CD4-positive, alpha-beta T cell treated with Interleukin-6 at 100 ng/mL for 8 hours (primary cell): ENCODE measurements around the gene MTMR10.

Source experiments
- DNase-seq: peaks from one replicate; pipeline ENCODE4 v3.0.0-alpha.2; 2020; ENCODE audit warnings: mixed read lengths, low spot score

Gene MTMR10, protein sequence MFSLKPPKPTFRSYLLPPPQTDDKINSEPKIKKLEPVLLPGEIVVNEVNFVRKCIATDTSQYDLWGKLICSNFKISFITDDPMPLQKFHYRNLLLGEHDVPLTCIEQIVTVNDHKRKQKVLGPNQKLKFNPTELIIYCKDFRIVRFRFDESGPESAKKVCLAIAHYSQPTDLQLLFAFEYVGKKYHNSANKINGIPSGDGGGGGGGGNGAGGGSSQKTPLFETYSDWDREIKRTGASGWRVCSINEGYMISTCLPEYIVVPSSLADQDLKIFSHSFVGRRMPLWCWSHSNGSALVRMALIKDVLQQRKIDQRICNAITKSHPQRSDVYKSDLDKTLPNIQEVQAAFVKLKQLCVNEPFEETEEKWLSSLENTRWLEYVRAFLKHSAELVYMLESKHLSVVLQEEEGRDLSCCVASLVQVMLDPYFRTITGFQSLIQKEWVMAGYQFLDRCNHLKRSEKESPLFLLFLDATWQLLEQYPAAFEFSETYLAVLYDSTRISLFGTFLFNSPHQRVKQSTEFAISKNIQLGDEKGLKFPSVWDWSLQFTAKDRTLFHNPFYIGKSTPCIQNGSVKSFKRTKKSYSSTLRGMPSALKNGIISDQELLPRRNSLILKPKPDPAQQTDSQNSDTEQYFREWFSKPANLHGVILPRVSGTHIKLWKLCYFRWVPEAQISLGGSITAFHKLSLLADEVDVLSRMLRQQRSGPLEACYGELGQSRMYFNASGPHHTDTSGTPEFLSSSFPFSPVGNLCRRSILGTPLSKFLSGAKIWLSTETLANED

DNA sequence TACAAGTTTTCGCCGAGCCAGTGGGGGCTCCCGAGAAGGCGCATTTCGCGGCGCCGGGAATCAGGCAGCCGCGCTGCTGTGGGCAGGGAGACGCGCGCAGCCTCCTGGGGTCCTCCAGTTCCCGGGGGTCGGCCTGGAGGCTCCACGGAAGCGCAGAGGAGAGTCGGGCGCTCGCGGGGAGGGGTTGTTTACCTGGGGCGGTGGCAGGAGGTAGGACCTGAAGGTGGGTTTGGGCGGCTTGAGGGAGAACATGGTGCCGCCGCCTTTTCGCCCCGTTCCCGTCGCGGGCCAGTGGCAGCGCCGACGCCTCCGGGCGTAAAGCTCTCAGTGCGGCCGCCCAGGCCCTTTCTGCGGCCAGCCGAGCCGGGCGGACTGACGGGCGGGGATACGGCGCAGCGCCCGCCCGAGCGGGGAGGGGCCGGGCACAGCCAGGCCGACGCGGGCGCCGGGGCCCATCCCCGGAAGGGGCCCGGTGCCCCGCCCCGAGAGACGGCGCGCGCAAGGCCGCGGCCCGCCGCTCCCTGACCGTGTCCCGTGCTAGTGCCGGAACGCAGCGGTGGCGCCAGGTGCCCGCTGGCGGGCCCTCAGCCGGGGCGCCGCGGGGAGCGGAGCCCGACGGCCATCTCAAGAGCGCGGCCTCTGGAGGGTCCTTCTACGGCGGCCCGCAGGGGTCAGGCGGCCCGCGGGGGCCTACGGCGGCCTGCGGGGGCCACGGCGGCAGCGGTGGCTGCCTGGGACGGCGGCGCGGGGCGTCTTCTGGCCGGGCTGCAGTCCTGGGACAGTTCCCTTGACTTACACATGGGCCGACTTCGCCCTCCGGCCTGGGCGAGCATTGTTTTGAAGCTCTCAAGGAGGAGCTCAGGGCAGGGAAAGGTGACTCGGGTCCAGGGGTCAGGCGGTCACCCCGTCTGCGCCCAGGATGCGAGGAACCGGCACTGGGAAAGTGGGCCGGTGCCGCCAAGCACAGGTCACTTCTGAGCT lies at the start of gene MTMR10:
TSS of gene MTMR10 (minus strand) at position 374 of the 981 bp plus-strand sequence. CDS start at position 252, 122 bp downstream.
- DNase-seq: peak; percentile 55

DNA sequence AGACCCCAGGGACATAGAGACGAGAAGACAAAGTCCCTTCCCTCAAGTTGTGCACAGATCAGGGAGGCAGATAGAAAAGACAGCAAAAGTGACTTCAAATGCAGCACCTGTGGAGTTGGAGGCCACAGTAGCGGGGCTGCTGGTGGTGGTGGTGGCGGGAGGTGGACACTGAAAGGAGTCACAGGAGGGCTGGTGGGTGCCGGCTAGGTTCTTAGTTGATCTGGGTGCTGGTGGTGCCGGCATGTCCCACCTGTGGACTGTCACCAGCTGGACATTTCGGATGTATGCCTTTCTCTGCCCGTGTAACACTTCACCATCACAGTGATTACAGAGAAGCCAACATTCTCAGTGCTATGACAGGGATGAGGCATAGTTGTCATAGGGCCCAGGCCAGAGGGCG lies 49.2 kb upstream of the MTMR10 start:
- no peak for DNase-seq

DNA sequence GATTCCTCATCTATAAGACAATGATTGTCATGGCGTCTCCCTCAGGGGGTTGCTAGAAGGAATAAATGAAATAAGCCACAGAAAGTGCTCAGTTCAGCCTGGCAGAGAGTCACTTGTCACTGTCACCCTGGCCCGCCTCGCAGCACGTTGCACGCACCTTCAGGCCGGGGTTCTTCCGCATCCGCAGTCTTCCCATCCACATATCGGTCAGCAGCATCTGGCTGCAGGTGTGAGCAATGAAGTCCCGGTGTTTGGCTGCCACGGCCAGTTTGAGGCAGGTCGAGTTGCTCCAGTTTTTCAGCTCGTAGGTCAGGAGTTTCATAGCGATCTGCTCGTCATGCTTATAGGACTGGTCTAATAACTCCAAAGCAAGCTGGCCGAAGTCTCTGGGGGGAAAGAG lies 48.5 kb upstream of the MTMR10 start:
- no peak for DNase-seq

DNA sequence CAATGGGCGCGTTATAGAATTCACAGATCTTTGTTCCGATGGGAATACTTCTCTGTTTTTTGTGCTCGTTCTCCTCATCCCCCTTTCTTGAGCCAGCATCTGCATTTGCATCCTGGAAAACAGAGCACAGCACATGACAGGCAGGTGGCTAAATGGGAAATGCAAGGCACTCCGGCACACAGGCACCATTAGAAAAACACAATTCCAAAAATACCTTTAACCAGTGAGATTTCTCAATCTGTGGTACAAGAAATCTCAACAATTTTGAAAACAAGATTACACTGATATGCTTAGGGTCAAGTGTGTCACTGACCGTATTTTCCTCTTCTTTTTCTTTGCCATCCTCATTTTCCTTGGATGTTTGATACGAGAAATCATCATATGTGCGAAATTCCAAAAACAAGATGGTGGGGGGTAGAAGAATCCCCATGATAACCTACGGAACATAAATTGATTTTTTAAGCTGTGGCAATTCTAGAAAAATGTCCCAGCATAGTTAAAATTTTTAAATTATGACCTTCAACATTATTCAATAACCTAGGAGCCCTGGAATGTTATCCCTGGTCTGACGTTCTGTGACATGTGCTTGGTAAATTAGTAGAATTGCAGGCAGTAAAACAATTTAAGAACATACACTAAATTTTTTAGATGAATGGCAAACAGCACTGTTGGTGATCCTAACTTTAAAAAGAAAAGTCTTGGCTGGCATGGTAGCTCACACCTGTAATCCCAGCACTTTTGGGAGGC lies 46.5 kb upstream of the MTMR10 start:
- DNase-seq: no peak

DNA sequence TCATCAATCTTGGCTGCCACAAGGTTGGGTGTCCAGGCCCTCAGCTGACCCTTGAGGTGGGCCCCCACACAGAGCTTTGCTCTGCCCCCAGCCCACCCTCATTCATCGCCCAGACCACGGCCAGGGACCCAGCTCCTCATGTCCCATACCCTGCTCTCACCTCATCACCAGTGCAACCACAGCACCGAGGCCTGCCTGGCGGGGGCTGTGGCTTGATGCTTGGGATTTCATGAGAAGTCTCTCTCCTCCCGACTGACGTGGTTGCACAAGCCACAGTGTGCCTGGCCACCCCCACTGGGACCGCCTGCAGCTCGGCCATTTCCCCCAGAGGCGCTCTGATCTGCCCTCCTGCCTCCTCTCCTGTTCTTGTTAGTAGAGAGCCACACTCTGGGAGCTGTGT lies 45.4 kb upstream of the MTMR10 start:
- DNase-seq: no peak

DNA sequence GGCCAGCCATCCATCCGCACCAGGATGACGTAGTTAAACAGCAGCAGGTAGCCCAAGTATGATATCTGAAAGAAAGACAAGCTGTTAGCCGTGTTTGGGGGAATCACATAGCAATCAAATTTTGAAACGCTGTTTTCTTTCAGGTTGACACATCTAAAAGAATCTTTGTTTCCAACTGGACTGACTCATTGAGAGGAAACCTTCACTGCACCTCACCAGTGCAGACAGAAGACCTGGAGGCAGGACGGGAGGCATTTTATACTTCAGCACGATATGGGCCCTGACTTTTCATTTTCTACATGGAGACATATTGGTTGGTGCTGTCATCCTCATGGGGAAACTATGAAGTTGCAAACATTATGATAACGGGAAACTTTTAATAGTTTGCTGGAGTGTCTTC lies 44.2 kb upstream of the MTMR10 start:
- DNase-seq: no peak

DNA sequence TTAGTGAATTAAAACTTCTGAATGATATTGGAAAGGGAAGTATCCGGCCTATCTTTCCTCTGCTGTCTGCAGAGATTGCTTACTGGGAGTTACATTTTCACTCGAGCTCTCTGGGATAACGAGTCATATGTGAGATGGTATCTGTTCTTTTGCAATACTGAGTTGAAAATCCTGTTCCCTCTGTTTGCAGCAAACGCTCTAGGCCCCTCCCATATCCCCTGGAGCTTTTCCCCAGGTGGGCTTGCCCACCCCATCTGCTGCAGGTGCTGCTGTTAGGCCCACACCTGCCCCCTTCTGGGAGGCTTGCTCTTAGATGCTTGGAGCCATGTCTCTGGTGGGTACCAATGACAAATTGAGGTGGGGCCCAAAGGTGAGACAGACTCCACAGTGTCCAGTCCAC lies 42.7 kb upstream of the MTMR10 start:
- DNase-seq: no peak

DNA sequence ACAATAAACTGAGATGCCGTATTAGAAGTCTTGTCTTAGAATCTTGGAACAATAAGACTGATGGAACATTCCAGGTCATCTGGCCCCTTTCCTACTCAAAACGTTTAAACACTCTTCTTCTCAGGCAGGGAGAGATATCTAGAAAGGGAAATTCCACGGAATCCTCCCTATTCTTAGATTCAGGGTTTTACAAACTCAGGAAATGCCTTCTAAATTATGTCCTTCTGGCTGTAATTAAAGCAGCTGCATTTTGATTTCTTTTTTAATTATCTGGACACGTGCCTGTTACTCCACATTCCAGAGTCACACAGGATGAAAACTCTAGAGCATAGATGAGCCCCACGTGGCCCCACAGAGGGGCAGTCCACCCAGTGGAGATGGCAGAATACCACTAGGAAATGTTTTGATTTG lies 41.5 kb upstream of the MTMR10 start:
- DNase-seq: no peak

DNA sequence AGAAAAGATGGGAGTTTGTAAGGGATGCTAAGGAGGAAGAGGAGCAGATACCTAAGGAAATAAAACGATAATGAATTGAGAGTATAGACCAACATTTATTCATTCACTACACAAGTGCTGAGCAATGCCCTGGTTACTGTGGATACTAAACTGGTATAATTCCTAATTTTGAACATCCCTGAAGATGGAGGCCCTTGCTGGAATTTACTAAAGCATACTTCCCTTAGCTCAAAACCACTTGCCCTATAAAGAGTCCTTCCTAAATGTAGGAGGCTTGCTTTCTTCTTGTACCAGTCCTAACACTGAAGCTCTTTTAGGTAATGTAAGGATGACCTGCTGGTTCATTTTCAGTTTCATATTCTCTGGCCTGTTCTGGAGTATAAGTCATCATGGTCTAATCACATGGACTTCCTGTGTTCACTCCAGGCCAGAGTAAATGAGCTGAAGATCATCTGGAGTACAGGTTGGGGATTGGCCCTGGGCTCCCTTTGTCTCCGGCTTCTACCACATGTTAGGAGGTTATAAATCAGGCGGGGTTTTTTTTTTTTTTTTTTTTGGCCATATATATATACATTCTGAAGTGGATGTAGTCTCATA lies 40.1 kb upstream of the MTMR10 start:
- no peak for DNase-seq

DNA sequence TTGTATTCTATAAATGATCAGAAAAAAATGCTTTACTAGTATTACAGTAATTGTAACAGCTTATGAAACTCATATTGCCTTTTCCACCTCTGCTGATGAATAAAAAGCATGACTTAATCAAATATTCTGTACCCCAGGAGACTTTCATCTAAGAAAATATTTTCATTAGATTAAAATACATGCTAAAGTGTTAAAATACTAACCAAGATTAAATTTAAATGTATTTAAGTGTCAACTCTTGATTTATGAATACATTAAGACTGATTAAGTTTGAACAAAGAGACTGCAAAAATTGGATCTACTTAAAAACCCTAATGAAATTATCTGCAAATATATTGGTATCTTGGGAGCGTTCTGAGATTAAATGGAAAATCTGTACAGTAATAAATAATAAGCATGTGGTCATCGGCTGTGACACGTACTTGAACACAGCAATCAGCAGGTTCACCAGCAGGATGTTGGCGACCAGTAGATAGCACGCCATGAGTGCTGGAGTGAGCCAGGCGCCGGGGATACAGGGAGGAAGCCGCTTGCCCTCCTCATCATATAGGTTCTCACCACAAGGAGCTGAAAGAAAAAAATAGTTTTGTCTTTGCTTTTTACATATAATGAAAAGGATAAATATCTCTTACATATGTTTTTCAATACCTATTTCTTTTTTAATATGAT lies 36.6 kb upstream of the MTMR10 start:
- DNase-seq: no peak

DNA sequence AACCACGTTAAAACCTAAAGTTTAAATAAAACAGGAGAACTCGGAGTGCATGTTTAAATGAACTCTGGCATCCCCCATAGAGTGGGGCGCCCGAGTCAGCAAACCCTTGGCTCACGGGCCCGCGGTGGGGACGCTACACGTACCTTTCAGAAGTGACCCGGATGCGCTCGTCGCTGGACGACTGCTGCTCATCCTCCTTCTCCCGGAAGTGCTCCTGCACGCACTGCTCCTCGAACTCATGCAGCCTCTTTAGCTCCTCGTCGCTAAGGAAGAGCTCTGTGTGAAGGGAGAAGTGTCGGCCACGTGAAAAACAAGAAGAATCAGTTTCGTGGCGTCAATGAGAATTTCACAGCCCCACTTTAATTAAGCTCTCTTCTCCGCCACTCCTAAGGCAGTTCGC lies 34.6 kb upstream of the MTMR10 start:
- no peak for DNase-seq

DNA sequence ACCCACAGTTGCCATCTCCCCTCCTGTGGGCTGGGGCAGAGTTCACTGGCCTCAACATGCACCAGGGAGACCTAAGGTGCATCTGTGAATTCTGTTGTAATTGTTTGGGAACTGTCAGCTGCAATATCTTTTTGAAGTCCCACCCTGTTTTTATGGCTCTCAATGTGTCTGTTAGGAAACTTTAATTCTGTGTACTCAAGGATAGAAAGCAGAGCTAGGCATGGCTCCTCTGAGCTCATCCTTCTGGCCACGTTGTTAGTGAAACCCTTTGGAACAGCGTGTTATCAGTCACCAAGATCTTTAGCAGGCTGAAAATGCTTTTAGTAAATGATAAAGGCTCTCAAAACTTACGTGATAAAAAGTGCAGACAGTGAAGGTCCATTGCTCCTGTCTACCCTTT lies 33.6 kb upstream of the MTMR10 start:
- no peak for DNase-seq

DNA sequence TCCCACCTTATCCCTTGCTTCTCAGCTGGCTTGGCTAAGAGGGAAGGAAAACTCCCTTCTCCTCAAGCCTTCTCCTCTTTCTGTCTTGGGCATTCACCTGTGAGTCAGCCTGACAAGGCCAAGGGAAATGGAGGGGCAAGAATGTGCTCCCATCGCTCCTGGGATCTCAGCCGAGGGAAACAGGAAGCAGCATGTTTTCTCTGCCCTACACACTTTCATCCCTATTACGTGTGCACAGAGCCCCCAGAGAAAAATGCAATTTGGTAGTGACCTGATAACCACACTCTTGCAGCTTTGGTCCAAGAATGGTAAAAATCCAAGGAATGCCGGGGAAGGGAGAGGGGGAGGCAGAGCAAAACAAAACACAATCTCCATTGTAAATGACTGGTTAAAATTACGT lies 32.9 kb upstream of the MTMR10 start:
- no peak for DNase-seq

DNA sequence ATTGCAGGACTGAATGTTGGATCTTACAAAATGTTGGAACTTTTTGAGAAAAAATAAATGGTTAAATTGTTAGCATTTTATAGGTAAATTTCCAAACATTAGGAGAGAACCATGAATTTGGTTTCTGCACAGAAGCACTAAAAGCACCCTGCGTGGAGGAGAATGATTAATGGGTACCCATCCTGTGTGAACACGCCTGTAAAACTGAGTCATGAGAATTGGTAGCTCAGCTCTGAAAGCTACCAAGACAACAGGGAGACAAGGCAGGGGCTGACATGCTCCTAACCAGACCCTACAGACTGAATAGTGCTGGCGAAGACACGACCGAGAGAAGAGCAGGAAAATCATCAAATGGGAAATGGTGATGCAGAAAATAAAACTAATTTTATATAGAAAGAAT lies 32.4 kb upstream of the MTMR10 start:
- DNase-seq: no peak

DNA sequence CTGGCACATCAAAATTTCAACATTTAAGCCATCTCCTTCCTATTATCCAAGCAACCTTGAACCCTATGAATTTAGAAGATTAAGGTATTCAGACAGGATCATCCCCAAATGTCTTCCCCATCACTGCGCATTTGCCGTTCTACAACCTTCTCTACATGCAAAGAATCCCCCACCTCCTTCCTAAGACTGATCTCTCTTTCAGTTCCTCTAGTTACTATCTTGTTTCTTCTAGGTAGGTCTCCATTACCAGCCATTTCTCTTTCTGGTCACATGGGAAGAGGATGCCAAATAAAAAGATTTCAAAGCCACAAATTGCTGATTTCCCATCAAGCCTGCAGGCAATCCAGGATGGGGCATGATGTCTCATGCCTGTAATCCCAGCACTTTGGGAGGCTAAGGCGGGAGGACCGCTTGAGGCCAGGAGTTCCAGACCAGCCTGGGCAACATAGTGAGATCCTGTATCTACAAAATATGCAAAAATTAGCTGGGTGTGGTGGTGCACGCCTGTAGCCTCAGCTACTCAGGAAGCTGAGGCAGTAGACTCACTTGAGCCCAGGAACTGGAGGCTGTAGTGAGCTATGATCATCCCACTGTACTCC lies 29.7 kb upstream of the MTMR10 start:
- no peak for DNase-seq

DNA sequence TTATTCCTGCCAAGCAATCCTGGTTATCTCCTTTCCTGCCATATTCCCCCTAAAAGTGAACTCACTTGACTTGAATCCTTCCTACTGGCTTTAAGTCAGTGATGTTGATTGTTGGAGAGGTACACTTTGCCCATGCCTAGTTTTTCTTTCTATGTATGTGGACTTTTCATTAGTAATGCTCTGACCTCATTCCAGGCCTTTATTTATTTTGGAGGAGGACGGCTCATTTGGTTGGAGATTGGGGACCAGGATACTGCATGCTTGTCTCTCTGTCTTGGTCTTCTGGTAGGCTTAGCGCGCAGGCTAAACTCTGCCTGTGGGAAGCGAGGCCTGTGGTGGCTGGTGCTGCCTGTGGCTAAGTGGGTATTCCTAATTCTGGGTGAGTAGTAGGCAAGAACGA lies 29.1 kb upstream of the MTMR10 start:
- no peak for DNase-seq

DNA sequence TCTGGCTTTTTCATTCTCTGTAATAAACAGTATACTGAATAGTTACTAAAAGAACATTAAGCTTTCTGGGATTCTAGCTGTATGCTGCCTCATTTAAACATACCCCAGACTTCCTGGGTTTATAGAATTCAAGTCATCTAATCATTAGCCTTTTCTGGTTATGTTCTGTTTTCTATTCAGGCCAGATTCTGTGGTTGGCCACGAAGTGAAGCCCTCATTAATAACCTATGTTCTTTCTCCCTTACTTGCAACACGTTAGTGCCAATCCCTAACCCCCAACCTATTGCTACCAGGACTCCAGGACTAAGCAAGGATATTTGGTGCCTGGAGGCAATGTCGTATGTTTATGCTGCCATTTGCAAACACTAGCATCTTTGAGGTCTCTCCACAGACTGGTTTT lies 28.6 kb upstream of the MTMR10 start:
- no peak for DNase-seq

DNA sequence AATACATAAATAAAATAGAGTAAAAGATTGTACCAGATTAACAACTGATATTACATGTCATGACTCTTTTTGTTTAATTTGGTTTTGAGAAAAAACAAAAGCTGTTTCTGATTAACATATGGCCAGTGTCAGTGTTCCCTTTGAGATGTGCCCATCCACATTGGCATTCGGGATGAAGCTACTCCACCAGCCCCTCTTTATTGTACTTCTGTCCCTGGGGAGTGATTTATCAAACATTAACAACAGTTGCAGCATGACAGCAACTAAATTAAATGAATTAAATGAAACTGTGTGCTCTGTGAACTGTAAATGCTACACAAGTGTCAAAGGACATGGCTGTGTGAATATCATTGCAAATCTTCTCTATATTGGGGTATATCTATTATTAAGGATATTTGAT lies 25.9 kb upstream of the MTMR10 start:
- no peak for DNase-seq

DNA sequence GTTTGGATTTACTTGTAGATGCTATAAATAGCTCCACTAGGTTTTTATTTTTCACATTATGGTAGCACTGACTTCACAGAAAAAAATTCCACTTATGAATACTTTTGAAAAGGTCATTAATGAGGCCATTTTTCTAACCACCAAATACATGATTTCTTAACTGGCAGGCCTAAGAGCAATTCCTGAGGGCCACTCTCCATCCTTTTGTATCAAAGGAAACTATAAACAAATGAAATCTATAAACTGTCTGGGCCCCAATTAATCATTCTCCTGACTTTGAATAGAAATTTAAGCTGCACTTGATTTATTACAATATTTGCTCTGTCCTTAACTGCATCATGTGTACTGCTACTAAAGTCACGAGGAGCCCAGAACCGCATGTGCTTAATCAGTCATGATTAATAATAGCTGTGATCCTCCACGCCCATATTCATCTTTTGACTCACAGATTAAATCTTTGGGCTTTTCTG lies 25.1 kb upstream of the MTMR10 start:
- no peak for DNase-seq

DNA sequence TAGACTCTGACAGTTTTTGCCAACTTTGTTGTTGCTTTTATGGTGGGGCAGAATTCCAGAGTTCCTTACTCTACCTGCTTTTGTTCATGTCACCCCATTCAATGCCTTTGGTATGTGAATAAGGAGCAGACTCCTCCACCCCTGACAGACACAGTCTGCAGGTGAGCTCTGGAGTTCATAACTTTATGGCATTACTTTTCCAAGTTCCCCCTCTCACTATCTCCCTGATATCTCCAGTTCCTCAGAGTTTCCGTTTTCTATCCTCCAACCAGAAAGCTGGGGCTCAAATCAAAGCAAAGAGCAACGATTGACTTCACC lies 23.1 kb upstream of the MTMR10 start:
- DNase-seq: no peak
